RWPE2 (cell line): Measurements from ENCODE around the gene MYLK2.
A peak's percentile ranks its signal among the peaks of the same experiment; 100 is the strongest.

ENCODE experiments used
- ATAC-seq: fragments of 200-7000 bp; cut with Tn5 transposase; 3 replicates; pipeline ENCODE4 v1.9.1; 2021; ENCODE audit warnings: low read depth
- DNase-seq: peaks from one replicate; pipeline ENCODE4 v3.0.0-alpha.2; 2020; ENCODE audit warnings: low spot score
- H3K27ac ChIP-seq: fragments of 450-650 bp; 2 replicates; pipeline ENCODE4 v1.5.1; 2017; ENCODE audit warnings: mild to moderate bottlenecking; ENCODE audit not compliant: poor library complexity, severe bottlenecking
- H3K27me3 ChIP-seq: fragments of 250-450 bp; sonication (Bioruptor Pico); 2 replicates; pipeline ENCODE4 v1.5.1; 2021; ENCODE audit warnings: mild to moderate bottlenecking, moderate library complexity; ENCODE audit not compliant: insufficient read depth, poor library complexity, severe bottlenecking
- H3K36me3 ChIP-seq: fragments of 250-450 bp; sonication (Bioruptor Pico); 2 replicates; pipeline ENCODE4 v1.5.1; 2020; ENCODE audit warnings: low read depth, mild to moderate bottlenecking, moderate library complexity
- H3K4me1 ChIP-seq: fragments of 250-450 bp; sonication (Bioruptor Pico); 2 replicates; pipeline ENCODE4 v1.5.1; 2021; ENCODE audit warnings: mild to moderate bottlenecking, moderate library complexity; ENCODE audit not compliant: insufficient read depth, poor library complexity, severe bottlenecking
- H3K4me3 ChIP-seq: fragments of 250-450 bp; sonication (Bioruptor Pico); 2 replicates; pipeline ENCODE4 v1.5.1; 2021; ENCODE audit warnings: mild to moderate bottlenecking, moderate library complexity; ENCODE audit not compliant: severe bottlenecking
- H3K9me3 ChIP-seq: fragments of 250-450 bp; sonication (Bioruptor Pico); 2 replicates; pipeline ENCODE4 v1.5.1; 2021; ENCODE audit warnings: mild to moderate bottlenecking, moderate library complexity; ENCODE audit not compliant: severe bottlenecking
- TF ChIP-seq, protein P1 (sequence below): fragments of 450-650 bp; IDR thresholded peaks from one replicate; pipeline ENCODE4 v1.5.1; 2017; ENCODE audit warnings: mild to moderate bottlenecking, moderate library complexity; ENCODE audit not compliant: poor library complexity, severe bottlenecking

The MYLK2 gene

GRCh38 chr20:31875671-31876070 lies 56.5 kb downstream of the MYLK2 start:
- peaks cover 5% of the 10 kb centered on the region for H3K4me1 ChIP-seq
- H3K9me3 ChIP-seq: no peaks in the 10 kb centered on the region
- H3K27me3 ChIP-seq: peaks cover 21% of the 10 kb centered on the region
- DNase-seq (no peak), ATAC-seq (no peak)
- TF ChIP-seq, protein P1, sequence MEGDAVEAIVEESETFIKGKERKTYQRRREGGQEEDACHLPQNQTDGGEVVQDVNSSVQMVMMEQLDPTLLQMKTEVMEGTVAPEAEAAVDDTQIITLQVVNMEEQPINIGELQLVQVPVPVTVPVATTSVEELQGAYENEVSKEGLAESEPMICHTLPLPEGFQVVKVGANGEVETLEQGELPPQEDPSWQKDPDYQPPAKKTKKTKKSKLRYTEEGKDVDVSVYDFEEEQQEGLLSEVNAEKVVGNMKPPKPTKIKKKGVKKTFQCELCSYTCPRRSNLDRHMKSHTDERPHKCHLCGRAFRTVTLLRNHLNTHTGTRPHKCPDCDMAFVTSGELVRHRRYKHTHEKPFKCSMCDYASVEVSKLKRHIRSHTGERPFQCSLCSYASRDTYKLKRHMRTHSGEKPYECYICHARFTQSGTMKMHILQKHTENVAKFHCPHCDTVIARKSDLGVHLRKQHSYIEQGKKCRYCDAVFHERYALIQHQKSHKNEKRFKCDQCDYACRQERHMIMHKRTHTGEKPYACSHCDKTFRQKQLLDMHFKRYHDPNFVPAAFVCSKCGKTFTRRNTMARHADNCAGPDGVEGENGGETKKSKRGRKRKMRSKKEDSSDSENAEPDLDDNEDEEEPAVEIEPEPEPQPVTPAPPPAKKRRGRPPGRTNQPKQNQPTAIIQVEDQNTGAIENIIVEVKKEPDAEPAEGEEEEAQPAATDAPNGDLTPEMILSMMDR: no peak
- H3K27ac ChIP-seq: no peak overlapping the region
- H3K36me3 ChIP-seq: no peaks in the 10 kb centered on the region
- H3K4me3 ChIP-seq: no peak overlapping the region

GRCh38 chr20:31877684-31878083 lies 58.5 kb downstream of the MYLK2 start:
- TF ChIP-seq, protein P1: no peak
- H3K9me3 ChIP-seq: no peaks in the 10 kb centered on the region
- H3K27ac ChIP-seq: no peak overlapping the region
- H3K27me3 ChIP-seq: peaks cover 4% of the 10 kb centered on the region
- H3K36me3 ChIP-seq: no peaks in the 10 kb centered on the region
- no peak overlapping the region for H3K4me3 ChIP-seq
- ATAC-seq (no peak), DNase-seq (no peak)
- peaks cover 5% of the 10 kb centered on the region for H3K4me1 ChIP-seq

DNA sequence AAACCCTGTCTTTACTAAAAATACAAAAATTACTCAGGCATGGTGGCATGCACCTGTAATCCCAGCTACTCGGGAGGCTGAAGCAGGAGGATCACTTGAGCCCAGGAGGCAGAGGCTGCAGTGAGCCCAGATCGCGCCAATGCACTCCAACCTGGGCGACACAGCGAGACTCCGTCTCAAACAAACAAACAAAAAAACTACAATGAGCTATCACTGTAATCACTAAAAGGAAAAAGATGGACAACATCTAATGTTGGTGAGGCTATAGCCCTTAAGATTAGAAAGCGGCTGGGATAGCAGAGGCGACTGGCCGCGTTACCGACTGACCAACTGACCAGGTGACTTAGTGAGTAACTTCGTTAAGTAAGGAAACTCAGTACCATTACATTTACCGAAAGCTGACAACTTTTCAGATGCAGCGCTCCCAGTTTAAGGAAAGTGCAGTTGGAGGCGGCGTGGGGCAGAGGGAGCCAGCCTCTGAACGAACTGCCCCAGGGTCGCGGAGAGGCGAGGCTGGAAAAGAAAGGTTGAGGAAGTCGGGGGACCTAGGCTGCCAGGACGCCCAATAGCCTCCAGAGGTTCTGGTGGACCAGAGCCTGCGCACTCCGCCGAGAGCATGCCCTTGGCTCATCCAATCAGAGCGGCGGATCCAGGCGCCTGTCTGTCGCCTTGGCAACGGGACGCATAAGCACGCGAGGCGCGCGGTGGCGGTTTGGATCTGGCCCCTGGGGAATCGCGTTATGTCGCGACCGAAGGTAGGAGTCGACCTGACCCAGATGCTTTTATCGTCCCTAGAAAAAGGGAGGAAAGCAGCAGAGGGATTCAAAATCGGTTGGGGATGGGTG lies 60.2 kb downstream of the MYLK2 start:
- Histone ChIP-seq H3K9me3 (no peaks in the 10 kb centered on the region), H3K36me3 (no peaks in the 10 kb centered on the region), H3K27ac (no peak overlapping the region), H3K4me3 (peak overlapping the region; percentile 43), H3K27me3 (no peaks in the 10 kb centered on the region), H3K4me1 (peaks cover 5% of the 10 kb centered on the region)
- TF ChIP-seq, protein P1: no peak
- DNase-seq (peak; percentile 100), ATAC-seq (peak; percentile 98)

DNA sequence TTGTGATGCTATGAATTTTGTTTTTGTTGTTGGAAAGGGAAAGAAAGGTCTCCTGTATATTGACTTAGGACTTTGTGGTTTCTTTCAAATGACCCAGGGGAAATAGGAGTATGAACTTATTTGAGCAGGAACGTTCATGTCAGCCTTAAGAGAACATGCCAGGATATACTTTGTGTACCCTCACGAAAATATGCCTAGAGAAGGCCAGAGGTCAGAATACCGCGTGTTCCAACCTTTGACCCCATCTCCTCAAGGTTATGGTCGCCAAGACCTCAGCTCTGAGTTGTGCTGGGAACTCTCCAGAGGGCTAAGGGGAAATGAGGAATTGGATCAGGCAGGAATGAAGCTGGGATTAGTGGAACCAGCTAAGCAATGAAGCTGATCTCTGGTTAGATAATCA lies 62.8 kb downstream of the MYLK2 start:
- no peaks in the 10 kb centered on the region for H3K27me3 ChIP-seq
- TF ChIP-seq, protein P1: no peak
- H3K4me1 ChIP-seq: peaks cover 5% of the 10 kb centered on the region
- no peaks in the 10 kb centered on the region for H3K36me3 ChIP-seq
- DNase-seq (no peak), ATAC-seq (no peak)
- no peaks in the 10 kb centered on the region for H3K9me3 ChIP-seq
- H3K27ac ChIP-seq: no peak overlapping the region
- H3K4me3 ChIP-seq: no peak overlapping the region

DNA sequence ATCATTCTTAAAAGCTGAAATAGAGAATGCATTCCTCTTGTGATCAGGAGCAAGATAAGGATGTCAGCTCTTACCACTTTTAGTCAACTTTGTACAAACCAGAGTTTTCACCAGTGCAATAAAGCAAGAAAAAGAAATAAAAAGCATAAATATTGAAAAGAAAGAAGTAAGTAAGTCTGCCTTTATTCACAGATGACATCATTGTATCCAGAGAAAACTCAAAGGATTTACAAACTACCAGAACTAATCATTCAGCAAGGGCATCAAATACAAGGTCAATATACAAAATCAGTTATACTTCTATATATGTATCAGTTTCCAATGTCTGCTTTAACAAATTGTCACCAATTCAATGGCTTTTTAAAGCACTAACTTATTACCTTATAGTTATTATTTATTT lies 64.7 kb downstream of the MYLK2 start:
- H3K4me3 ChIP-seq: no peak overlapping the region
- no peaks in the 10 kb centered on the region for H3K9me3 ChIP-seq
- TF ChIP-seq, protein P1: no peak
- no peak for ATAC-seq
- peaks cover 2% of the 10 kb centered on the region for H3K4me1 ChIP-seq
- no peak for DNase-seq
- no peaks in the 10 kb centered on the region for H3K27me3 ChIP-seq
- no peaks in the 10 kb centered on the region for H3K36me3 ChIP-seq
- H3K27ac ChIP-seq: no peak overlapping the region
